ENCODE measurements around the gene GOLGA7B.

GRCh38 chr10:97863808-97864207 lies 14.2 kb downstream of the GOLGA7B start:
- TF ChIP-seq POLR2A (IDR thresholded peaks at IDR 0.05): no peak
- TF ChIP-seq CTCF (IDR thresholded peaks at IDR 0.05 in 4 of 5, conservative IDR thresholded peaks at IDR 0.05 in 1 of 5): no peak
